Body of pancreas (tissue), 4 donors: ENCODE results near the gene RXRA.

Source experiments
- POLR2A ChIP-seq, 3 donors: fragments of 450-650 bp; IDR thresholded peaks; one replicate each; pipeline ENCODE4 v1.6.1; 2016; ENCODE audit warnings: antibody characterized with exemption in 3 of 3, mild to moderate bottlenecking in 2 of 3
- TF ChIP-seq, protein P1 (sequence below), 7 experiments: fragments of 450-650 bp in 4 of 7; fragments of 200-600 bp in 3 of 7; sonication (generic) in 3 of 7; IDR thresholded peaks; one replicate each; pipeline ENCODE4 v1.5.1; 2016 to 2019; ENCODE audit warnings: antibody characterized with exemption in 7 of 7

DNA sequence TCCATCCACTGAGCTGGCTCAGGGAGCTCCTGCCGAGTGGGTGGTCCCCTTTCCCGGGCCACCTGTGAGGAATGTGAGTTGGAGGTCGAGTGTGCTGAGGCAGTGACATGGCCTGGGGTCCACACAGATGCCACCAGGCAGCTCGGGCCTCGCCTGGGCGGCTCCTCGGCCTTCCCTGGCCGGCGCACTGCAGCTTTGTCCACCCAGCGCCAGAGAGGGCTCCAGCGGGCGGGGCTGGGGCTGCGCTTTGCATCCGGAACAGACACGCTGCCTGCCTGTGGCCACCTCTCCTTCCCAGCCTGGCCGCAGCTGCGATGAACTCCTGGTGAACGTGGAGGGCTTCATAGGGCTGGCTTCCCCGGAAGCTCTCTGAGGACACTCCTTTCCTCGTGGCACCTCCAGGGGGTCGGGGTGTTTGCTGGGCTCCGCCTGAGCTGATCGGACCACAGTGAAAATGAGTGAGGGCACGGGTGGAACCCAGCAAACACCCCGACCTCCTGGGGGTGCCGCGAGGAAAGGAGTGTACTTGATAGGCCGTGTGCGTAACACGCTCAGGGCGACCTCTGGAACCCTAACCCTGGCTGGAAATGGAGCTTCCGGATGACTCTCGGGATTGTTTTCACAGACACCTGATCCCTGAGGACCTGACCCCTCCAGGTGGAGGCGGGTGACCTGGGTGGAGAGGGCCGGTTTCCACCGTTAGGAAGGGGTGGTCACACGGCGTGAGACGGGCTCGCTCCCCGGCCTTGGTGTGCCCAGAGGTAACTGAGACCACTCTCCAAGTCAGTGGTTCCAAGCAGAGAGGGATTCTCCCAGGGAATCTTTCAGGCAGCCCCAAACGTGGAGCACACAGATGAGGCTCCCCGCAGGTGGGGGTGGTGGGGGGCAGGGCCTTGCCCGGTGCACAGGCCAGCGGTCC is 31.8 kb upstream of the RXRA start:
- TF ChIP-seq, protein P1, sequence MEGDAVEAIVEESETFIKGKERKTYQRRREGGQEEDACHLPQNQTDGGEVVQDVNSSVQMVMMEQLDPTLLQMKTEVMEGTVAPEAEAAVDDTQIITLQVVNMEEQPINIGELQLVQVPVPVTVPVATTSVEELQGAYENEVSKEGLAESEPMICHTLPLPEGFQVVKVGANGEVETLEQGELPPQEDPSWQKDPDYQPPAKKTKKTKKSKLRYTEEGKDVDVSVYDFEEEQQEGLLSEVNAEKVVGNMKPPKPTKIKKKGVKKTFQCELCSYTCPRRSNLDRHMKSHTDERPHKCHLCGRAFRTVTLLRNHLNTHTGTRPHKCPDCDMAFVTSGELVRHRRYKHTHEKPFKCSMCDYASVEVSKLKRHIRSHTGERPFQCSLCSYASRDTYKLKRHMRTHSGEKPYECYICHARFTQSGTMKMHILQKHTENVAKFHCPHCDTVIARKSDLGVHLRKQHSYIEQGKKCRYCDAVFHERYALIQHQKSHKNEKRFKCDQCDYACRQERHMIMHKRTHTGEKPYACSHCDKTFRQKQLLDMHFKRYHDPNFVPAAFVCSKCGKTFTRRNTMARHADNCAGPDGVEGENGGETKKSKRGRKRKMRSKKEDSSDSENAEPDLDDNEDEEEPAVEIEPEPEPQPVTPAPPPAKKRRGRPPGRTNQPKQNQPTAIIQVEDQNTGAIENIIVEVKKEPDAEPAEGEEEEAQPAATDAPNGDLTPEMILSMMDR (IDR thresholded peaks at IDR 0.05) = no peak
- TF ChIP-seq POLR2A (IDR thresholded peaks at IDR 0.05) = no peak
